Measurements from ENCODE around the gene MAP3K13.

MAP3K13 gene

GRCh38 chr3:185477316-185477715 lies 114.4 kb downstream of the MAP3K13 start:
- TF ChIP-seq CTCF (IDR thresholded peaks at IDR 0.05; ENCODE audit: low read depth, low read length), result no peak
- DNase-seq (ENCODE audit: extremely low read depth, low read depth), result no peak

GRCh38 chr3:185479373-185479945 lies 116.5 kb downstream of the MAP3K13 start:
- TF ChIP-seq CTCF (IDR thresholded peaks at IDR 0.05; ENCODE audit: low read depth, low read length), result no peak
- DNase-seq (ENCODE audit: extremely low read depth, low read depth), result no peak

- DNase-seq (ENCODE audit: extremely low read depth, low read depth), result no peak
Observed at GRCh38 chr3:185484296-185484695, 121.4 kb downstream of the MAP3K13 start.

GRCh38 chr3:185486394-185486793 lies 123.5 kb downstream of the MAP3K13 start:
- no peak for DNase-seq (ENCODE audit: extremely low read depth, low read depth)
- no peak for TF ChIP-seq CTCF (IDR thresholded peaks at IDR 0.05; ENCODE audit: low read depth, low read length)

More at GRCh38 chr3:185484296-185484695, 121.4 kb downstream of the MAP3K13 start:
- TF ChIP-seq CTCF (IDR thresholded peaks at IDR 0.05; ENCODE audit: low read depth, low read length), result no peak

- DNase-seq (ENCODE audit: extremely low read depth, low read depth), result no peak
- TF ChIP-seq CTCF (IDR thresholded peaks at IDR 0.05; ENCODE audit: low read depth, low read length), result no peak
Observed at GRCh38 chr3:185488465-185488864, 125.5 kb downstream of the MAP3K13 start.

GRCh38 chr3:185489462-185489861 lies 126.5 kb downstream of the MAP3K13 start:
- no peak for DNase-seq (ENCODE audit: extremely low read depth, low read depth)
- TF ChIP-seq CTCF (IDR thresholded peaks at IDR 0.05; ENCODE audit: low read depth, low read length), result no peak

GRCh38 chr3:185490241-185490640 lies 127.3 kb downstream of the MAP3K13 start:
- TF ChIP-seq CTCF (IDR thresholded peaks at IDR 0.05; ENCODE audit: low read depth, low read length), result no peak
- no peak for DNase-seq (ENCODE audit: extremely low read depth, low read depth)

Measured in AG09319 (cell line).